SK-N-MC (cell line): Measurements from ENCODE around the gene PTPRM.

Experiments
- EZH2 ChIP-seq: fragments of 200-600 bp; sonication (generic); IDR thresholded peaks from one replicate; pipeline ENCODE4 v1.6.1; 2017; ENCODE audit warnings: antibody characterized with exemption
- FOXP2 ChIP-seq: optimal IDR thresholded peaks from 2 replicates; pipeline ENCODE3; 2011; ENCODE audit warnings: mild to moderate bottlenecking, moderate library complexity; ENCODE audit not compliant: insufficient read depth; ENCODE audit errors: extremely low read length, control extremely low read depth

DNA sequence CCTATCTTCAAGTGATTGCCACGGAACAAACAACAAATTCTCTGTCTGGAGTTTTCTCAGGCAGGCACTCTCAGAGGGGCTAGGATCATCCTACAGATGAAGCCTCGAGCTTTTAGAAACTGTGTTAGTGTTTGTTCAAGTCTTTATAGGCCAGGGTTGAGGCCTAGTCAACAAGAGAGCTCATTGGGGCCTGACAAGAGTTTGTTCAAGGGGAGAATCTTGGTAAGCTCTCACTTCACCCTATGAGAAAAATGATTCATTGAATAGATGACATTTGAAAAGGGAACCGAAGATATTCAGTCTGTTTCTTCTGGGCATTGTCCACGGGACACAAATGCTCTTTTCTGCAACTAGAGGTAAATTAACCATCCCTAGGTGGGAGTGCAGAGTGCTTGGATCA is 476.9 kb downstream of the PTPRM start:
- TF ChIP-seq FOXP2: no peak
- no peak for TF ChIP-seq EZH2
